Measurements from ENCODE around the gene ACTR5. TPM values are rescaled to one million over a fixed set of nuclear protein-coding genes. Genes with fewer than 3 reads are reported as not detected.
"Not testable (repeated sequence)": the region's sequence is repeated elsewhere in the genome, so short reads cannot be mapped to it uniquely, and the experiment has no call there.

Gene ACTR5
- polyA plus RNA-seq, 1 donor from 2014 or later = 23.3 TPM

DNA sequence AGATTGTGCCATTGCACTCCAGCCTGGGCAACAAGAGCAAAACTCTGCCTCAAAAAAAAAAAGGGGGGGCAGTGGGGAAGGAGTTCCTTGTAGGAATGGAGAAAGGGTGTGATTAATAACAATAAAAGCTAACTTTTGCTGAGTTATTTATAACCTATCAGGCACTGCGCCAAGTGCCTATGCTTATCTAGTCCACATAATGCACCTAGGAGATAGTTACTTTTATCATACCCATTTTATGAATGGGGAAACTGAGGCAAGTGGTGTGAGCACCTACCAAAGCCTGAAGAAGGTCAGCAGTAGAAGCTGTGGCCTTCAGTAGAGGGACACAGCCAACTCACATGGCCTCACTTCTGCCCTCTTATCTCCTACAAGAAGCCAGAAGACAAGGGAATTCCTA is 43.7 kb downstream of the ACTR5 start:
- no peaks in the 10 kb centered on the region for H3K9me3 ChIP-seq (ENCODE audit: low read length)
- H4K20me1 ChIP-seq (ENCODE audit: insufficient read depth) = no peaks in the 10 kb centered on the region
- no peak overlapping the region for H3K27ac ChIP-seq (ENCODE audit: low read length)
- no peaks in the 10 kb centered on the region for H3K27me3 ChIP-seq (ENCODE audit: insufficient read depth, low read depth, low read length)
- H2AFZ ChIP-seq (ENCODE audit: low read depth, low read length) = no peak overlapping the region
- H3K4me3 ChIP-seq (ENCODE audit: low read length) = no peak overlapping the region
- no peaks in the 10 kb centered on the region for H3K9me2 ChIP-seq (ENCODE audit: insufficient read depth, low read length)
- TF ChIP-seq EP300 (conservative IDR thresholded peaks at IDR 0.05; ENCODE audit: poor library complexity, severe bottlenecking) = no peak
- TF ChIP-seq, protein P1, sequence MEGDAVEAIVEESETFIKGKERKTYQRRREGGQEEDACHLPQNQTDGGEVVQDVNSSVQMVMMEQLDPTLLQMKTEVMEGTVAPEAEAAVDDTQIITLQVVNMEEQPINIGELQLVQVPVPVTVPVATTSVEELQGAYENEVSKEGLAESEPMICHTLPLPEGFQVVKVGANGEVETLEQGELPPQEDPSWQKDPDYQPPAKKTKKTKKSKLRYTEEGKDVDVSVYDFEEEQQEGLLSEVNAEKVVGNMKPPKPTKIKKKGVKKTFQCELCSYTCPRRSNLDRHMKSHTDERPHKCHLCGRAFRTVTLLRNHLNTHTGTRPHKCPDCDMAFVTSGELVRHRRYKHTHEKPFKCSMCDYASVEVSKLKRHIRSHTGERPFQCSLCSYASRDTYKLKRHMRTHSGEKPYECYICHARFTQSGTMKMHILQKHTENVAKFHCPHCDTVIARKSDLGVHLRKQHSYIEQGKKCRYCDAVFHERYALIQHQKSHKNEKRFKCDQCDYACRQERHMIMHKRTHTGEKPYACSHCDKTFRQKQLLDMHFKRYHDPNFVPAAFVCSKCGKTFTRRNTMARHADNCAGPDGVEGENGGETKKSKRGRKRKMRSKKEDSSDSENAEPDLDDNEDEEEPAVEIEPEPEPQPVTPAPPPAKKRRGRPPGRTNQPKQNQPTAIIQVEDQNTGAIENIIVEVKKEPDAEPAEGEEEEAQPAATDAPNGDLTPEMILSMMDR (IDR thresholded peaks at IDR 0.05; ENCODE audit: poor library complexity, severe bottlenecking) = no peak
- TF ChIP-seq POLR2AphosphoS5 (IDR thresholded peaks at IDR 0.05) = no peak
- no peak for TF ChIP-seq TAF1 (IDR thresholded peaks at IDR 0.05; ENCODE audit: low read depth)
- no peak for TF ChIP-seq MXI1 (conservative IDR thresholded peaks at IDR 0.05; ENCODE audit: poor library complexity, severe bottlenecking)
- TF ChIP-seq EZH2 (IDR thresholded peaks at IDR 0.05; ENCODE audit: borderline replicate concordance, insufficient read depth, low read length, poor library complexity, severe bottlenecking) = no peak
- no peak for TF ChIP-seq RAD21 (conservative IDR thresholded peaks at IDR 0.05)
- TF ChIP-seq SMC3 (conservative IDR thresholded peaks at IDR 0.05; ENCODE audit: poor library complexity) = no peak
- TF ChIP-seq, protein P2, sequence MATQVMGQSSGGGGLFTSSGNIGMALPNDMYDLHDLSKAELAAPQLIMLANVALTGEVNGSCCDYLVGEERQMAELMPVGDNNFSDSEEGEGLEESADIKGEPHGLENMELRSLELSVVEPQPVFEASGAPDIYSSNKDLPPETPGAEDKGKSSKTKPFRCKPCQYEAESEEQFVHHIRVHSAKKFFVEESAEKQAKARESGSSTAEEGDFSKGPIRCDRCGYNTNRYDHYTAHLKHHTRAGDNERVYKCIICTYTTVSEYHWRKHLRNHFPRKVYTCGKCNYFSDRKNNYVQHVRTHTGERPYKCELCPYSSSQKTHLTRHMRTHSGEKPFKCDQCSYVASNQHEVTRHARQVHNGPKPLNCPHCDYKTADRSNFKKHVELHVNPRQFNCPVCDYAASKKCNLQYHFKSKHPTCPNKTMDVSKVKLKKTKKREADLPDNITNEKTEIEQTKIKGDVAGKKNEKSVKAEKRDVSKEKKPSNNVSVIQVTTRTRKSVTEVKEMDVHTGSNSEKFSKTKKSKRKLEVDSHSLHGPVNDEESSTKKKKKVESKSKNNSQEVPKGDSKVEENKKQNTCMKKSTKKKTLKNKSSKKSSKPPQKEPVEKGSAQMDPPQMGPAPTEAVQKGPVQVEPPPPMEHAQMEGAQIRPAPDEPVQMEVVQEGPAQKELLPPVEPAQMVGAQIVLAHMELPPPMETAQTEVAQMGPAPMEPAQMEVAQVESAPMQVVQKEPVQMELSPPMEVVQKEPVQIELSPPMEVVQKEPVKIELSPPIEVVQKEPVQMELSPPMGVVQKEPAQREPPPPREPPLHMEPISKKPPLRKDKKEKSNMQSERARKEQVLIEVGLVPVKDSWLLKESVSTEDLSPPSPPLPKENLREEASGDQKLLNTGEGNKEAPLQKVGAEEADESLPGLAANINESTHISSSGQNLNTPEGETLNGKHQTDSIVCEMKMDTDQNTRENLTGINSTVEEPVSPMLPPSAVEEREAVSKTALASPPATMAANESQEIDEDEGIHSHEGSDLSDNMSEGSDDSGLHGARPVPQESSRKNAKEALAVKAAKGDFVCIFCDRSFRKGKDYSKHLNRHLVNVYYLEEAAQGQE (IDR thresholded peaks at IDR 0.05; ENCODE audit: borderline replicate concordance) = no peak
- no peak overlapping the region for H3K4me2 ChIP-seq (ENCODE audit: low read length)
- H3F3A ChIP-seq (ENCODE audit: insufficient read depth, low read length, poor library complexity, severe bottlenecking) = no peaks in the 10 kb centered on the region
- H3K36me3 ChIP-seq (ENCODE audit: insufficient read depth, low read length) = no peaks in the 10 kb centered on the region
- no peaks in the 10 kb centered on the region for H3K79me2 ChIP-seq (replicated peaks; ENCODE audit: insufficient read depth, low read length)
- H3K9ac ChIP-seq (ENCODE audit: low read length) = no peak overlapping the region

DNA sequence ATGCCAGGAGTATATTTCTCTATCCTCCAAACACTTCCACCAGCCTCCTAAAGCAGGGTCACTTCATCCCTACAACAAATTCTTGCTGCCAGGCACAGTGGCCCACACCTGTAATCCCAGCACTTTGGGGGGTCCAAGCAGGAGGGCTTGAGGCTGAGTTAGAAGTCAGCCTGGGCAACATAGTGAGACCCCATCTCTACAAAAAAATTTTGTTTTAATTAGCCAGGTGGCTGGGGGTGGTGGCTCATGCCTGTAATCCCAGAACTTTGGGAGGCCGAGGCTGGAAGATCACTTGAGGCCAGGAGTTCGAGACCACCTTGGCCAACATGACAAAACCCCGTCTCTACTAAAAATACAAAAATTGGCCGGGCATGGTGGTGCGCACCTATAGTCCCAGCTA is 45.8 kb downstream of the ACTR5 start:
- H3K9me3 ChIP-seq (ENCODE audit: low read length); H3K36me3 ChIP-seq (ENCODE audit: insufficient read depth, low read length); H3K27ac ChIP-seq (ENCODE audit: low read length); H4K20me1 ChIP-seq (ENCODE audit: insufficient read depth); H3F3A ChIP-seq (ENCODE audit: insufficient read depth, low read length, poor library complexity, severe bottlenecking); H3K9ac ChIP-seq (ENCODE audit: low read length); H3K4me2 ChIP-seq (ENCODE audit: low read length); H3K4me3 ChIP-seq (ENCODE audit: low read length); H3K9me2 ChIP-seq (ENCODE audit: insufficient read depth, low read length); H3K27me3 ChIP-seq (ENCODE audit: insufficient read depth, low read depth, low read length); H3K79me2 ChIP-seq (replicated peaks; ENCODE audit: insufficient read depth, low read length); H2AFZ ChIP-seq (ENCODE audit: low read depth, low read length): not testable (repeated sequence)

DNA sequence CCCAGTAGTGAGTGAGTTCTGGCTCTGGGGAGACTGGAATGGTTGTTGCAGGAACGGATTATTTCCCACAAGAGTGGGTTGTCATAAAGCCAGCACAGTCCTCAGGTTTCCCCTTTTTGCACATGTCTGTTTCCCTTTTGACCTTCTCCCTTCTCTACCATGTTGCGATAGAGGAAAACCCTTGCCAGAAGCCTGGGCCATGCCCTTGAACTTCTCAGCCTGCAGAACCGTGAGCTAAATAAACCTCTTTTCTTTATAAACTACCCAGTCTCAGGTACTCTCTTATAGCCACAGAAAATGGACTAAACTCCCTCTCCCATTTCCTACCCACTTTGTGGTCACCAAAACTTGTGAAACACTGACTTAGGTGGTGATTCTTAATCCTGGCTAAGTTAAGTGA is 50.0 kb downstream of the ACTR5 start:
- Histone ChIP-seq H2AFZ (ENCODE audit: low read depth, low read length) (no peak overlapping the region), H3K4me3 (ENCODE audit: low read length) (no peak overlapping the region), H3K9ac (ENCODE audit: low read length) (no peak overlapping the region), H3F3A (ENCODE audit: insufficient read depth, low read length, poor library complexity, severe bottlenecking) (no peaks in the 10 kb centered on the region), H4K20me1 (ENCODE audit: insufficient read depth) (no peaks in the 10 kb centered on the region), H3K27ac (ENCODE audit: low read length) (no peak overlapping the region), H3K27me3 (ENCODE audit: insufficient read depth, low read depth, low read length) (no peaks in the 10 kb centered on the region), H3K36me3 (ENCODE audit: insufficient read depth, low read length) (no peaks in the 10 kb centered on the region), H3K79me2 (replicated peaks; ENCODE audit: insufficient read depth, low read length) (no peaks in the 10 kb centered on the region), H3K9me3 (ENCODE audit: low read length) (no peaks in the 10 kb centered on the region), H3K9me2 (ENCODE audit: insufficient read depth, low read length) (no peaks in the 10 kb centered on the region), H3K4me2 (ENCODE audit: low read length) (no peak overlapping the region)
- TF ChIP-seq, protein P1 (IDR thresholded peaks at IDR 0.05; ENCODE audit: poor library complexity, severe bottlenecking) = no peak
- TF ChIP-seq TAF1 (IDR thresholded peaks at IDR 0.05; ENCODE audit: low read depth) = no peak
- TF ChIP-seq POLR2AphosphoS5 (IDR thresholded peaks at IDR 0.05) = no peak
- TF ChIP-seq, protein P2 (IDR thresholded peaks at IDR 0.05; ENCODE audit: borderline replicate concordance) = no peak
- no peak for TF ChIP-seq EZH2 (IDR thresholded peaks at IDR 0.05; ENCODE audit: borderline replicate concordance, insufficient read depth, low read length, poor library complexity, severe bottlenecking)
- no peak for TF ChIP-seq RAD21 (conservative IDR thresholded peaks at IDR 0.05)

All from neural cell (in vitro differentiated cells).